Endothelial cell (in vitro differentiated cells): ENCODE measurements around the gene MMP23B. TPM values are rescaled to one million over a fixed set of nuclear protein-coding genes. Genes with fewer than 3 reads are reported as not detected.
"Not testable (repeated sequence)": the region's sequence is repeated elsewhere in the genome, so short reads cannot be mapped to it uniquely, and the experiment has no call there.

Experiments
- DNase-seq: peaks from one replicate; pipeline ENCODE4 v3.0.0; 2021; ENCODE audit warnings: low spot score
- H3K27ac Mint-ChIP-seq: one replicate; pipeline ENCODE4 v1.8.0; 2021; ENCODE audit warnings: mixed read lengths, inconsistent platforms; ENCODE audit not compliant: unreplicated experiment
- H3K27me3 Mint-ChIP-seq: one replicate; pipeline ENCODE4 v1.8.0; 2021; ENCODE audit warnings: mild to moderate bottlenecking, moderate library complexity, mixed read lengths, inconsistent platforms; ENCODE audit not compliant: unreplicated experiment
- H3K36me3 Mint-ChIP-seq: one replicate; pipeline ENCODE4 v1.8.0; 2021; ENCODE audit warnings: mild to moderate bottlenecking, low read depth, mixed read lengths, inconsistent platforms; ENCODE audit not compliant: unreplicated experiment
- H3K4me1 Mint-ChIP-seq: one replicate; pipeline ENCODE4 v1.8.0; 2021; ENCODE audit warnings: mild to moderate bottlenecking, mixed read lengths, inconsistent platforms; ENCODE audit not compliant: unreplicated experiment
- H3K4me3 Mint-ChIP-seq: one replicate; pipeline ENCODE4 v1.8.0; 2021; ENCODE audit warnings: mild to moderate bottlenecking, mixed read lengths, inconsistent platforms; ENCODE audit not compliant: unreplicated experiment
- H3K9me3 Mint-ChIP-seq: one replicate; pipeline ENCODE4 v1.8.0; 2021; ENCODE audit warnings: mixed read lengths, inconsistent platforms; ENCODE audit not compliant: unreplicated experiment
- CTCF ChIP-seq: fragments of 200-600 bp; sonication (generic); IDR thresholded peaks from one replicate; pipeline ENCODE4 v1.5.0; 2021; ENCODE audit warnings: antibody characterized with exemption; ENCODE audit not compliant: unreplicated experiment
- total RNA-seq: library from RNA; stranded (reverse); fragmentation: NEBNext Ultra II Directional; extraction: Animal tissue kit (Norgen Biotek cat#: 25700); gene quantifications from one replicate; pipeline ENCODE4 v1.2.1, GENCODE V29; 2021; ENCODE audit not compliant: unreplicated experiment

MMP23B gene
- total RNA-seq, 1 donor from 2014 or later = 26.7 TPM

DNA sequence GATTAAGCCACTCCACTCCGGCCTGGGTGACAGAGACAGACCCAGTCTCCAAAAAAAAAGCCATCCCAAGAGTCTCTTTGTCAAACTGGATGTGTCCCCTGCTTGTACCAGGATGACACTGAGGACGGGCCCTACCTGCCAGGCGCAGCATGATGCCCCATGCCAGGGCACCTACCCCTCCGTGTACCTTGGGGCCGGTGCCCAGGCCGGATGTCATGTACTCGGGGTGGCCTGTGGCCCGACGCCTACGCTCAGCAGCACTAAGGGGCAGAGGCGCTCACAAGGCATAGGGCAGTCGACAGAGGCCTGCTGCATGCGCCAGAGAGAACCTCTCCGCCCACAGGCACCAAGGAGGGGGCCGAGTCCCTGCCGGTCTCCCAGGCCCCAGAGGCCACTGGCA, 7.4 kb downstream of the MMP23B start:
- H3K36me3 Mint-ChIP-seq, H3K4me3 Mint-ChIP-seq, H3K9me3 Mint-ChIP-seq, H3K27me3 Mint-ChIP-seq, DNase-seq, H3K4me1 Mint-ChIP-seq, H3K27ac Mint-ChIP-seq: not testable (repeated sequence)

DNA sequence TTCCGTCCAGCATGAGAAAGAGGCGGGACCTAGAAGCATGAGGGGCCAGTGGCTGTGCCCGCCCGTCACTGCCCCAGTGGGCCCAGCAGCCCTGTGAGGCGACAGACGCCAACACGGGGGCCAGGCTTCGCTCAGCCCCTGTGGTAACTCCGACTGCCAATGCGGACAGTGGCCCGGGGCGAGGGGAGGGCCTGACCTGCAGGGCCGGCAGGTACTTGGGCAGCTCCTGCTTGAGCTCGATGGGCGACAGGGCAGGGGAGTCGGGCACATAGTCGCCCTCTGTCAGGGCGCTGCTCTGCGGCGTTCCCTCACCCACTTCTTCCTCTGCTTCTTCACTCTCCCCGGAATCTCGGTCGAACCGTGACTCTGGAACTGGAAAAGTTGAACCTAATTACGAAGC, 8.1 kb downstream of the MMP23B start:
- DNase-seq, H3K4me1 Mint-ChIP-seq, H3K27ac Mint-ChIP-seq, H3K4me3 Mint-ChIP-seq, H3K36me3 Mint-ChIP-seq, H3K9me3 Mint-ChIP-seq, H3K27me3 Mint-ChIP-seq: not testable (repeated sequence)

DNA sequence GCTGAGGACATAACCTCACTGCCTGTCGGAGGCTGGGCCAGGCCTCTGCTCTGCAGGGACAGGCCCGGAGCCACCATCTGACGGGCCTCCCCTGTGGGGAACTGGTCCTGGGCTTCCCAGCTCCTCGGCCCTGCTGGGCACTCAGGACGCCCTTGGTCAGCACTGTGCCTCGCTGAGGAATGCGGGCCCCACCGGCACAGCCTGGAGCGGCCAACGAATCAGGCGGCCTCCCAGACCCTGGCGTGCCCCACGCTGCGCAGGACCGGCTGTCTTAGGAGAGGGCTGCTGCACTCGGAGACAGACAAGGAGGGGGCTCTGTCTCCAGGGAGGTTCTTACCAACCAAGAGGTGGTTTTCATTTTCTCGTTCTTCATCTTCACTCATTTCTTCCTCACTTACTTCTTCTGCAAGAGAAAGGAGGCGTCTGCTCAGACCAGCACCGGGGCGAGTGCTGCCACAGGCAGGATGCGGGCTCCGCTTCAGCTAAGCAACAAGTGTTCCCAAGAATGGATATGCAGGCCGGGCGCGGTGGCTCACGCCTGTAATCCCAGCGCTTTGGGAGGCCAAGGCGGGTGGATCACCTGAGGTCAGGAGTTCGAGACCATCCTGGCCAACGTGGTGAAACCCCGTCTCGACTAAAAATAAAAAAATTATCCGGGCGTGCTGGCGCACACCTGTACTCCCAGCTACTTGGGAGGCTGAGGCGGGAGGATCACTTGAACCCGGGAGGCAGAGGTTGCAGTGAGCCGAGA, 8.9 kb downstream of the MMP23B start:
- DNase-seq, H3K27me3 Mint-ChIP-seq, H3K4me1 Mint-ChIP-seq, H3K36me3 Mint-ChIP-seq, H3K9me3 Mint-ChIP-seq, H3K4me3 Mint-ChIP-seq: not testable (repeated sequence)
- peak overlapping the region; percentile 64 for H3K27ac Mint-ChIP-seq

GRCh38 chr1:1646326-1646725, 14.4 kb downstream of the MMP23B start:
- peaks cover 16% of the 10 kb centered on the region for H3K27me3 Mint-ChIP-seq
- peaks cover 37% of the 10 kb centered on the region for H3K36me3 Mint-ChIP-seq
- peaks cover 32% of the 10 kb centered on the region for H3K4me1 Mint-ChIP-seq
- not testable (repeated sequence) for H3K9me3 Mint-ChIP-seq, DNase-seq
- peak overlapping the region; percentile 96 for H3K27ac Mint-ChIP-seq
- peak overlapping the region; percentile 38 for H3K4me3 Mint-ChIP-seq

DNA sequence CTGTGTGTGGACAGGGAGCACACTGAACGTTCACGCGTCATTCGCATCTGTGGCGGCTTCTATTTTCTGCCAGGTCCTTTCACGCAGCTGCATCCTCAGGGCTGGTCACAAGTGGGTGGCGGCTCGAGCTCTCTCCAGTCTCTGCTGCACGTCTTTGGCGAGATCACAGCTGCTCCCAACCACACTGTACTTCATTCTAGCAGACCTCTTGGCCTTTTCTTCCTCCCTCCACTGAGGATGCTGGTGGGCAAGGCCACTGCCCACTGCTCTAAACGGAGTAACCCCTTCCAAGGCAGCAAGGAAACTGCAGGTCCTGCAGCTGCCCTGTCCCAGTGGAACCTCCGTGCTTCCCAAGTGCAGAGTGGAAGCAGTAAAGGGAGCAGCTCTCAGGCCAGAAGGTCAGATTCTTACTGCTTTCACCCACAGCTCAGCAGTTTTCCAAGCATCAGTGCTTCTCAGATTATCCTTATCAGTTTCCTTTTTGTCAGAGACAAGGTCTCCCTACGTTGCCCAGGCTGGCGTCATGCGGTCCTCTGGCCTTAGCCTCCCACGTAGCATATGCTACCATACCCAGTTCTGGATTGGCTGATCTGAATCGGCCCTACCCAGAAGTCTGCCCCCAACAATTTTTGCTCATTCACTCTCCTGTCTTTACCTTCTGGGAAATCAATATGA, 15.7 kb downstream of the MMP23B start:
- Mint-ChIP-seq H3K4me1 (peaks cover 32% of the 10 kb centered on the region), H3K36me3 (peaks cover 51% of the 10 kb centered on the region), H3K4me3 (peak overlapping the region; percentile 80), H3K27ac (peak overlapping the region; percentile 98), H3K27me3 (peaks cover 16% of the 10 kb centered on the region)
- not testable (repeated sequence) for DNase-seq, H3K9me3 Mint-ChIP-seq

- peaks cover 17% of the 10 kb centered on the region for H3K27me3 Mint-ChIP-seq
- peak overlapping the region; percentile 98 for H3K27ac Mint-ChIP-seq
- DNase-seq, H3K9me3 Mint-ChIP-seq: not testable (repeated sequence)
- H3K36me3 Mint-ChIP-seq = peaks cover 51% of the 10 kb centered on the region
- H3K4me3 Mint-ChIP-seq = peak overlapping the region; percentile 80
- peaks cover 33% of the 10 kb centered on the region for H3K4me1 Mint-ChIP-seq
These were observed 16.3 kb downstream of the MMP23B start for GRCh38 chr1:1648265-1648664.

DNA sequence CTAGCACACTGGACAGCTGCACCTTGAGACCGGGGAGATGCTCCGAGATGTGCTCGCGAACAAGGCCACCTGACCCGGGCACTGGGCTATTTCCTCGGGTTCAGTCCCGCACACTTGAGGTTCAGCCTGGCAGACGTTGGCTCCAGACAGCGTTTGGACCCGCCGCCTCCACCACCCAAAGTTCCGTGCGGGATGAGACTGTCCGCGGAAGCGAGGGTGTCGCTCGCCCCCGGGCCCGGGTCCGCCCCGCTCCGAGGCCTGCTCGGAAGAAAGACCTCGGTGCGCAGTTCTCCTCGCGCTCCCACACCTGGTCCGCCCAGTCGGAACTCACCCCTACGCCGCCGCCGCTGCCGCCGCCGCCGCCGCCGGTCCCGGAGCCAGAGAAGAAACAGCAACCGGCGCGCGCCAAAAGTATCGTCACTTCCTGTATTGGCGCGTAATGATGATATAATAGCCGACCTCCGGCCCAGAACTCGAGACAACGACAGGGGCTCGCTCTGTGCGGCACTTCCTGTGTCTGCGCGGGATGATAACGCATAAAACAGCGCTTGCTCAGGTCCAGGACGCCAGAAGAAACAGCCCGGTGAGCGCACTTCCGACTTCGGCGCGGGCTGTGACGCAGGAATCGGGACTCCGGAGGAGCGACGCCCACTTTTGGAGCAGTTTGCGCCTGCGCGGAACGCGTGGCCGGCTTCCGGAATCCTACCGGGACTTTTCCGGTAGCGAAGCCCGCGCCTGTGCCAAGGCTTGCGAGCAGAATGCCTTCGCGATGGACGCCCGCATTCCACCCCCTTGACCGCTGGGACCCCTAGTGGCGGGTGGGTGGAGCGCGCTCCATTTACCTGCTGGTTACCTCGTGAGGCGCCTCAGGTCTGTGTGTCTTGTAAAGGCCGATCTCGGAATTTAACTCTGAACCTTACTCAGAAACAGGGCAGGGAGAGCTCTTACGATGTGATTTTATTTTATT, 26.9 kb downstream of the MMP23B start, which contains the start of gene CDK11B:
Gene CDK11B (minus strand): TSS at position 422 of the 967 bp plus-strand sequence. CDS start 1,519 bp downstream, outside the sequence.
- TF ChIP-seq CTCF = peak; percentile 64
- Mint-ChIP-seq H3K27ac (peak within 1 kb of the TSS; percentile 98), H3K4me1 (peaks cover 15% of the 10 kb centered on the region), H3K36me3 (peaks cover 11% of the 10 kb centered on the region), H3K4me3 (peak within 1 kb of the TSS; percentile 94)
- peak; percentile 89 for DNase-seq
- H3K9me3 Mint-ChIP-seq, H3K27me3 Mint-ChIP-seq: not testable (repeated sequence)

GRCh38 chr1:1662392-1662791, 30.4 kb downstream of the MMP23B start:
- Mint-ChIP-seq H3K27ac (peak overlapping the region; percentile 89), H3K4me1 (peaks cover 15% of the 10 kb centered on the region)
- not testable (repeated sequence) for H3K9me3 Mint-ChIP-seq, H3K36me3 Mint-ChIP-seq, DNase-seq, H3K4me3 Mint-ChIP-seq, H3K27me3 Mint-ChIP-seq

- not testable (repeated sequence) for H3K36me3 Mint-ChIP-seq, H3K27me3 Mint-ChIP-seq, H3K9me3 Mint-ChIP-seq
- peak; percentile 27 for DNase-seq
- Mint-ChIP-seq H3K4me3 (peak overlapping the region; percentile 59), H3K27ac (peak overlapping the region; percentile 89), H3K4me1 (peaks cover 15% of the 10 kb centered on the region)
These were observed 31.0 kb downstream of the MMP23B start for GRCh38 chr1:1662830-1663560.

- H3K4me1 Mint-ChIP-seq = peaks cover 15% of the 10 kb centered on the region
- H3K27me3 Mint-ChIP-seq, H3K27ac Mint-ChIP-seq, H3K4me3 Mint-ChIP-seq, H3K9me3 Mint-ChIP-seq, DNase-seq: not testable (repeated sequence)
- peaks cover 12% of the 10 kb centered on the region for H3K36me3 Mint-ChIP-seq
These were observed 32.3 kb downstream of the MMP23B start for GRCh38 chr1:1664318-1664717.
